GM23338 (cell line): ENCODE measurements around the gene BARD1. TPM values are rescaled to one million over a fixed set of nuclear protein-coding genes. Genes with fewer than 3 reads are reported as not detected.

Experiments used
- ATAC-seq: fragments of 200-7000 bp; cut with Tn5 transposase; 3 replicates; pipeline ENCODE4 v1.9.1; 2020
- DNase-seq: peaks from one replicate; pipeline ENCODE4 v3.0.0-alpha.2; 2015; ENCODE audit warnings: low spot score
- H2AFZ ChIP-seq: fragments of 200-600 bp; sonication (generic); 2 replicates; pipeline ENCODE4 v1.8.0; 2016; ENCODE audit warnings: antibody characterized with exemption, mild to moderate bottlenecking, moderate library complexity
- H3F3A ChIP-seq: fragments of 200-600 bp; sonication (generic); replicated peaks from 2 replicates; pipeline ENCODE4 v1.8.0; 2017; ENCODE audit warnings: antibody characterized with exemption, mixed run types, low read depth
- H3K27ac ChIP-seq: fragments of 200-600 bp; sonication (generic); 2 replicates; pipeline ENCODE4 v1.6.1; 2016; ENCODE audit warnings: low read depth
- H3K27me3 ChIP-seq: fragments of 200-600 bp; sonication (generic); 2 replicates; pipeline ENCODE4 v1.8.0; 2016; ENCODE audit warnings: mild to moderate bottlenecking, mixed run types, moderate library complexity; ENCODE audit not compliant: insufficient read depth
- H3K36me3 ChIP-seq: fragments of 200-600 bp; sonication (generic); 2 replicates; pipeline ENCODE4 v1.8.0; 2016; ENCODE audit warnings: mild to moderate bottlenecking; ENCODE audit not compliant: insufficient read depth
- H3K4me1 ChIP-seq: fragments of 200-600 bp; sonication (generic); 2 replicates; pipeline ENCODE4 v1.8.0; 2016; ENCODE audit warnings: mild to moderate bottlenecking, moderate library complexity; ENCODE audit not compliant: insufficient read depth
- H3K4me2 ChIP-seq: fragments of 200-600 bp; sonication (generic); 2 replicates; pipeline ENCODE4 v1.7.1; 2017; ENCODE audit warnings: mixed run types
- H3K4me3 ChIP-seq: fragments of 200-600 bp; sonication (generic); 2 replicates; pipeline ENCODE4 v1.6.1; 2016; ENCODE audit warnings: mixed run types
- H3K79me2 ChIP-seq: fragments of 200-600 bp; sonication (generic); replicated peaks from 2 replicates; pipeline ENCODE4 v1.8.0; 2017; ENCODE audit warnings: mild to moderate bottlenecking; ENCODE audit not compliant: insufficient read depth
- H3K9me2 ChIP-seq: fragments of 200-600 bp; sonication (generic); 2 replicates; pipeline ENCODE4 v1.8.0; 2017; ENCODE audit not compliant: insufficient read depth
- H4K20me1 ChIP-seq: fragments of 200-600 bp; sonication (generic); replicated peaks from 2 replicates; pipeline ENCODE4 v1.8.0; 2017; ENCODE audit warnings: mild to moderate bottlenecking; ENCODE audit not compliant: insufficient read depth
- H3K27ac Mint-ChIP-seq: 2 replicates; pipeline ENCODE4 v1.8.0; 2020; ENCODE audit warnings: inconsistent platforms, mild to moderate bottlenecking, moderate library complexity, mixed read lengths
- H3K27me3 Mint-ChIP-seq: 3 replicates; pipeline ENCODE4 v1.8.0; 2022; ENCODE audit warnings: low read depth, mild to moderate bottlenecking, moderate library complexity, mixed read lengths, inconsistent platforms; ENCODE audit not compliant: insufficient read depth, poor library complexity
- H3K36me3 Mint-ChIP-seq: 3 replicates; pipeline ENCODE4 v1.8.0; 2021; ENCODE audit warnings: low read depth, mild to moderate bottlenecking, inconsistent platforms, moderate library complexity, mixed read lengths
- H3K4me1 Mint-ChIP-seq: 3 replicates; pipeline ENCODE4 v1.8.0; 2020; ENCODE audit warnings: mild to moderate bottlenecking, inconsistent platforms, mixed read lengths
- H3K4me3 Mint-ChIP-seq: 3 replicates; pipeline ENCODE4 v1.8.0; 2021; ENCODE audit warnings: moderate library complexity, mild to moderate bottlenecking, inconsistent platforms, mixed read lengths
- H3K9me3 Mint-ChIP-seq: 3 replicates; pipeline ENCODE4 v1.8.0; 2020; ENCODE audit warnings: moderate library complexity, mild to moderate bottlenecking, inconsistent platforms, mixed read lengths
- CREB1 ChIP-seq: fragments of 250-450 bp; sonication (Bioruptor Pico); IDR thresholded peaks from 2 replicates; pipeline ENCODE4 v1.5.0; 2020; ENCODE audit warnings: low read depth, mild to moderate bottlenecking, moderate library complexity
- CTCF ChIP-seq, 2 experiments: fragments of 200-600 bp in 1 of 2; sonication (generic) in 1 of 2; conservative IDR thresholded peaks; 2 replicates each; pipeline versions ENCODE4 v1.5.1 to v1.6.1; 2016 to 2017; ENCODE audit warnings: antibody characterized with exemption in 2 of 2, low read depth in 2 of 2, mild to moderate bottlenecking in 2 of 2, moderate library complexity in 1 of 2
- ETS1 ChIP-seq: IDR thresholded peaks from 2 replicates; pipeline ENCODE4 v1.6.1; 2016; ENCODE audit warnings: antibody characterized with exemption
- EZH2 ChIP-seq: fragments of 200-600 bp; sonication (generic); IDR thresholded peaks from one replicate; pipeline ENCODE4 v1.8.0; 2017; ENCODE audit warnings: antibody characterized with exemption, mild to moderate bottlenecking, low read depth; ENCODE audit not compliant: unreplicated experiment
- JUNB ChIP-seq: IDR thresholded peaks from one replicate; pipeline ENCODE4 v1.6.1; 2016; ENCODE audit warnings: antibody characterized with exemption; ENCODE audit not compliant: unreplicated experiment
- NANOG ChIP-seq: IDR thresholded peaks from 2 replicates; pipeline ENCODE4 v1.6.1; 2016; ENCODE audit warnings: antibody characterized with exemption, borderline replicate concordance
- POLR2AphosphoS5 ChIP-seq: IDR thresholded peaks from 2 replicates; pipeline ENCODE4 v1.6.1; 2016; ENCODE audit warnings: antibody characterized with exemption, low read depth
- STAT1 ChIP-seq: IDR thresholded peaks from one replicate; pipeline ENCODE4 v1.6.1; 2016; ENCODE audit warnings: antibody characterized with exemption; ENCODE audit not compliant: unreplicated experiment
- ZNF114 ChIP-seq: fragments of 250-450 bp; sonication (Bioruptor Pico); IDR thresholded peaks from 2 replicates; pipeline ENCODE4 v1.5.0; 2020; ENCODE audit warnings: mild to moderate bottlenecking, moderate library complexity
- ZNF331 ChIP-seq: fragments of 250-450 bp; sonication (Bioruptor Pico); IDR thresholded peaks from 2 replicates; pipeline ENCODE4 v1.5.0; 2020; ENCODE audit warnings: low read depth, mild to moderate bottlenecking, moderate library complexity
- ZNF462 ChIP-seq: fragments of 250-450 bp; sonication (Bioruptor Pico); IDR thresholded peaks from 2 replicates; pipeline ENCODE4 v1.5.0; 2020; ENCODE audit warnings: mild to moderate bottlenecking, moderate library complexity
- polyA plus RNA-seq: library from polyadenylated mRNA; unstranded; fragments of >200 nt; fragmentation: Nextera tagmentation; extraction: Ambion mirVana; gene quantifications from 2 replicates; pipeline ENCODE4 v1.2.1, GENCODE V29; 2016
- total RNA-seq: library from RNA; depleted of rRNA; stranded (reverse); fragments of >200 nt; shearing (Covaris generic); gene quantifications from 2 replicates; pipeline ENCODE4 v1.2.3, GENCODE V29; 2014

Gene BARD1
- total and polyA plus RNA-seq, 2 experiments from 2014 or later = 33.9 to 61.0 TPM

DNA sequence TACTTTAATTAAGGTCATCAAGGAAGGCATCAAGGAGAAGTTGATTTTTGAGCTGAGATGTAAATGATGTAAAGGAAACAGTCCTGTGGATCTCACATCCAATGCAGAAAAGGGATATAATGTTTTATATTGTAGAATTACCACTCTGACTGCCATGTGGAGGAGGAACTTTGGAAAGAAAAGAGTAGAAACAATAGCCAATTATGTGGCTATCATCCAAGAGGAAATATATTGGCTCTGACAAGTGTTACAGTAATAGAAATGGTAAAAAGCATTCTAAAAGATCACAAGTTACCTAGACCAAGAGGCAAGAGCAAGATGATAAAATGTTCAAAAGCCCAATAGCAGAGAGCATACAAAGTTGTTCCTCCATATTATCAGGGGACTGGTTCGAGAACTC is 26.8 kb downstream of the BARD1 start (continued):
- no peak for TF ChIP-seq ETS1
- no peak for TF ChIP-seq POLR2AphosphoS5

GRCh38 chr2:214781226-214781625 is 28.3 kb downstream of the BARD1 start:
- Mint-ChIP-seq H3K27me3 (no peaks in the 10 kb centered on the region), H3K27ac (no peak overlapping the region), H3K36me3 (peaks cover 79% of the 10 kb centered on the region), H3K4me1 (peaks cover 5% of the 10 kb centered on the region; the same call in 2 of the 3 replicates), H3K9me3 (peaks cover 4% of the 10 kb centered on the region; the same call in 2 of the 3 replicates), H3K4me3 (no peak overlapping the region)
- H3K9me2 ChIP-seq = no peaks in the 10 kb centered on the region
- H3K36me3 ChIP-seq = peaks cover 21% of the 10 kb centered on the region; the same call in 1 of the 2 replicates
- no peak overlapping the region for H2AFZ ChIP-seq
- no peak overlapping the region for H3K4me3 ChIP-seq
- H3F3A ChIP-seq = no peaks in the 10 kb centered on the region
- H3K79me2 ChIP-seq = peaks cover 74% of the 10 kb centered on the region
- H3K4me1 ChIP-seq = peaks cover 6% of the 10 kb centered on the region; the same call in 1 of the 2 replicates
- DNase-seq (no peak), ATAC-seq (no peak)
- peaks cover 6% of the 10 kb centered on the region for H4K20me1 ChIP-seq
- no peak overlapping the region for H3K4me2 ChIP-seq
- TF ChIP-seq NANOG = no peak
- TF ChIP-seq ZNF114 (CRISPR knock-in tag) = no peak
- no peak for TF ChIP-seq ETS1
- TF ChIP-seq STAT1 = no peak
- TF ChIP-seq ZNF462 (CRISPR knock-in tag) = no peak
- no peak for TF ChIP-seq POLR2AphosphoS5
- TF ChIP-seq CREB1 (CRISPR knock-in tag) = no peak
- no peak for TF ChIP-seq EZH2
- TF ChIP-seq ZNF331 (CRISPR knock-in tag) = no peak
- no peak for TF ChIP-seq CTCF (conservative IDR thresholded peaks at IDR 0.05; ENCODE audit: low read depth in 2 of 2)
- TF ChIP-seq JUNB = no peak
- H3K27ac ChIP-seq = no peak overlapping the region
- no peaks in the 10 kb centered on the region for H3K27me3 ChIP-seq
